Measurements from ENCODE around the gene DONSON.

Gene DONSON

DNA sequence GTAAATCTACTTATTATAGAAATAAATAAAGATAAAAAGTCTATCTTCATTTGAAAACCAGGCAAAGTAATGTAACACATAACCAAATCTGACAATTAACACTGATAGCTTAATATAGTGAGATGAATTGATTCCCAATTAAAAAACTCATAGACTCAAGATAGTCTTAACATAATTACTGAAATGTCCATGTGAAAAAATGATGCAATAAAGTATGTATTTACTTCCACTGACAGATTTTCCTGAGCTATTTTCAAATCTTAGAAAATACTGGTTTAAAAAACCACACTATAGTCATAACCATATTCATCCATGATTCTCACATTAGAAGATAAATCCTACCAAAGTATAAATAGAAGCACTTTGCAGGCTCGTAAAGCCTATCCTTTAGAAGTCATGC is 9.6 kb upstream of the DONSON start:
- no peaks in the 10 kb centered on the region for H3K27me3 ChIP-seq (ENCODE audit: low read depth, low read length)
- H3K4me1 ChIP-seq (ENCODE audit: low read length): no peaks in the 10 kb centered on the region
- no peak overlapping the region for H3K4me3 ChIP-seq (ENCODE audit: low read length)
- no peak overlapping the region for H3K9ac ChIP-seq (ENCODE audit: low read length)
- no peaks in the 10 kb centered on the region for H4K20me1 ChIP-seq (ENCODE audit: insufficient read depth, low read length)
- no peak overlapping the region for H3K27ac ChIP-seq (ENCODE audit: low read length)
- no peaks in the 10 kb centered on the region for H3K79me2 ChIP-seq (ENCODE audit: low read length)
- TF ChIP-seq EZH2phosphoT487 (IDR thresholded peaks at IDR 0.05; ENCODE audit: low read depth): no peak
- TF ChIP-seq, protein P1, sequence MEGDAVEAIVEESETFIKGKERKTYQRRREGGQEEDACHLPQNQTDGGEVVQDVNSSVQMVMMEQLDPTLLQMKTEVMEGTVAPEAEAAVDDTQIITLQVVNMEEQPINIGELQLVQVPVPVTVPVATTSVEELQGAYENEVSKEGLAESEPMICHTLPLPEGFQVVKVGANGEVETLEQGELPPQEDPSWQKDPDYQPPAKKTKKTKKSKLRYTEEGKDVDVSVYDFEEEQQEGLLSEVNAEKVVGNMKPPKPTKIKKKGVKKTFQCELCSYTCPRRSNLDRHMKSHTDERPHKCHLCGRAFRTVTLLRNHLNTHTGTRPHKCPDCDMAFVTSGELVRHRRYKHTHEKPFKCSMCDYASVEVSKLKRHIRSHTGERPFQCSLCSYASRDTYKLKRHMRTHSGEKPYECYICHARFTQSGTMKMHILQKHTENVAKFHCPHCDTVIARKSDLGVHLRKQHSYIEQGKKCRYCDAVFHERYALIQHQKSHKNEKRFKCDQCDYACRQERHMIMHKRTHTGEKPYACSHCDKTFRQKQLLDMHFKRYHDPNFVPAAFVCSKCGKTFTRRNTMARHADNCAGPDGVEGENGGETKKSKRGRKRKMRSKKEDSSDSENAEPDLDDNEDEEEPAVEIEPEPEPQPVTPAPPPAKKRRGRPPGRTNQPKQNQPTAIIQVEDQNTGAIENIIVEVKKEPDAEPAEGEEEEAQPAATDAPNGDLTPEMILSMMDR (IDR thresholded peaks at IDR 0.05; ENCODE audit: low read depth, low read length): no peak
- H3K9me3 ChIP-seq (ENCODE audit: insufficient read depth, low read length): no peaks in the 10 kb centered on the region
- H2AFZ ChIP-seq (ENCODE audit: low read depth, low read length): no peak overlapping the region
- peaks cover 7% of the 10 kb centered on the region for H3K36me3 ChIP-seq (replicated peaks; ENCODE audit: low read depth, low read length)
- no peak overlapping the region for H3K4me2 ChIP-seq (ENCODE audit: low read length)

DNA sequence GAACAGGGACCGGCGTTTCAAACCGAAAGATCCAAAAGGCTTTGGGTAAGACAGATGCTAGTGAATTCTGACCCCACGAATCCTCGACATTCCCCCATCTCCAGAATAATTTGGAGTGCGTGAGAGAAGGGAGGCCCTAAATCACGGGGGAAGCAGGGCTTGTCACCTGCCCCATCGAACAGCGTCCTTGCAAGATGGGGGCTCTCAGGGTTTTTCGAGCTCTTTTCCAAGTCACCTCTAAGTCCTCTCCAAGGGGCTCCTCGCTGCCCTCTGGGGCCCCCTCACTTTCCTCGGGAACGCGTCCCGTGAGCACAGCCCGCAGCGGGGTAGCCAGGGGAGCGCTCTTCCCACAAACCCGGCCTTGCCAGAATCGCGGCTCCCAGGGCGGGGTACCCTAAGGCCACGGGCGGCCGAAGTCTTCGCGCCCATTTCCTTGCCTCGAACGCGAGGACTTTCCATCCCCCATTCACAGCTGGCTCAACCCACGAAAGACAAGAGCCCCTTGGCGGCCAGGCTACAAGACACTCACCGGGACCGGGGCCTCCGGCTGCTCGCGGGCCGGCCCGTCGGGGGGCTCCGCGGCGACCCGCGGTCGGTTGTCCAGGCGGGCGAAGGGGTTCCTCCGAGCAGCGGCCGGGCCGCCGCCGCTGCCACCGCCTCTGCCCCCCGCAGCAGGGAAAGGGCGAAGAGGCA is 546 bp downstream of the DONSON start:
- peaks cover 13% of the 10 kb centered on the region for H3K4me1 ChIP-seq (ENCODE audit: low read length)

DNA sequence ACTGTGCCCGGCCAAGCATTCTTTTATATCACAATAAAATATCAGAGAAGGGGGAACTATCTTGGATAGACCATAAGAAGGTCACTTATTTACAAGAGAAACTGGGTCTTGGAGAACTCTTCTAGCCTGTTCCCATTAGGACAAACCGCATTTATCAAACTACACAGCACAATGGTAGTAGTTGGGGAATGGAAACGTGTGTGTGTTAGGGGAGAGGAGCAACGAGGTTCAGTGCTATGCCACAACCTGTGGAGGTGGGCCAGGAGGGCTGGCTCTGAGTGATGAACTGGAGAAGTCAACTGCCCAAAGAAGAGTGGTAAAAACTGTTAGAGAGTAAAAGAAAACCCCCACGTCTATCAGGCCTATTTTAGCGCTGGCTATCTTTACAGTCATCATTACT is 1.6 kb downstream of the DONSON start:
- no peaks in the 10 kb centered on the region for H4K20me1 ChIP-seq (ENCODE audit: insufficient read depth, low read length)
- peak overlapping the region; percentile 98; the same call in 1 of the 2 replicates for H3K4me3 ChIP-seq (ENCODE audit: low read length)
- peaks cover 13% of the 10 kb centered on the region for H3K36me3 ChIP-seq (replicated peaks; ENCODE audit: low read depth, low read length)
- peaks cover 20% of the 10 kb centered on the region for H3K79me2 ChIP-seq (ENCODE audit: low read length)
- H2AFZ ChIP-seq (ENCODE audit: low read depth, low read length): no peak overlapping the region
- H3K4me1 ChIP-seq (ENCODE audit: low read length): peaks cover 13% of the 10 kb centered on the region
- no peaks in the 10 kb centered on the region for H3K9me3 ChIP-seq (ENCODE audit: insufficient read depth, low read length)
- H3K4me2 ChIP-seq (ENCODE audit: low read length): peak overlapping the region; percentile 99
- no peak overlapping the region for H3K9ac ChIP-seq (ENCODE audit: low read length)
- TF ChIP-seq, protein P1 (IDR thresholded peaks at IDR 0.05; ENCODE audit: low read depth, low read length): no peak
- no peak for TF ChIP-seq EZH2phosphoT487 (IDR thresholded peaks at IDR 0.05; ENCODE audit: low read depth)
- H3K27me3 ChIP-seq (ENCODE audit: low read depth, low read length): no peaks in the 10 kb centered on the region
- no peak overlapping the region for H3K27ac ChIP-seq (ENCODE audit: low read length)

More for the DNA sequence above, 546 bp downstream of the DONSON start:
- Histone ChIP-seq H3K4me3 (ENCODE audit: low read length) (peak overlapping the region; percentile 98), H3K9ac (ENCODE audit: low read length) (peak overlapping the region; percentile 94), H3K27me3 (ENCODE audit: low read depth, low read length) (no peaks in the 10 kb centered on the region), H3K27ac (ENCODE audit: low read length) (peak overlapping the region; percentile 39), H3K4me2 (ENCODE audit: low read length) (peak overlapping the region; percentile 99), H3K36me3 (replicated peaks; ENCODE audit: low read depth, low read length) (peaks cover 13% of the 10 kb centered on the region), H3K9me3 (ENCODE audit: insufficient read depth, low read length) (no peaks in the 10 kb centered on the region), H4K20me1 (ENCODE audit: insufficient read depth, low read length) (no peaks in the 10 kb centered on the region), H3K79me2 (ENCODE audit: low read length) (peaks cover 20% of the 10 kb centered on the region), H2AFZ (ENCODE audit: low read depth, low read length) (peak overlapping the region; percentile 69; the same call in 1 of the 2 replicates)
- TF ChIP-seq, protein P1 (IDR thresholded peaks at IDR 0.05; ENCODE audit: low read depth, low read length): no peak
- TF ChIP-seq EZH2phosphoT487 (IDR thresholded peaks at IDR 0.05; ENCODE audit: low read depth): no peak

DNA sequence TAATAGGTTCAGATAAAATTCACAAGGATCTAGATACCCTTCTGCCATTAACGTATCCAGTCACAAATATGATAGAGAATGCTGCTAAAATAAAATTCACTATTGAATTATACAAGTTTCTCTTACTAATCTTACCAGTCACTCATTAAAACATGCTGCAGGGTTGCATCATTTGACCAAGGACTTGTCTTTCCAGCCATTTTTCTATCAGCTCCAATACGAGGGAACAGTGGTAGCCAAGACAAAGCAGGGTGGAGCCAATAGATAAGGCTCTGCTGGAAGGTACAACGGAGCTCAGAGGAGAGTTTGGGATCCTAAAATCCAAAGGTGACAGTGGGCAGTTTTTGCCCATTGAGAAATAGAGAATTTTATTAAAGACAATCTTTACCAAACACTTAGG is 4.0 kb downstream of the DONSON start:
- Histone ChIP-seq H3K27ac (ENCODE audit: low read length) (no peak overlapping the region), H3K27me3 (ENCODE audit: low read depth, low read length) (no peaks in the 10 kb centered on the region), H3K4me3 (ENCODE audit: low read length) (no peak overlapping the region), H4K20me1 (ENCODE audit: insufficient read depth, low read length) (no peaks in the 10 kb centered on the region), H3K4me2 (ENCODE audit: low read length) (no peak overlapping the region), H3K79me2 (ENCODE audit: low read length) (peaks cover 20% of the 10 kb centered on the region), H3K9me3 (ENCODE audit: insufficient read depth, low read length) (no peaks in the 10 kb centered on the region), H3K36me3 (replicated peaks; ENCODE audit: low read depth, low read length) (peaks cover 13% of the 10 kb centered on the region), H3K4me1 (ENCODE audit: low read length) (peaks cover 12% of the 10 kb centered on the region), H2AFZ (ENCODE audit: low read depth, low read length) (no peak overlapping the region), H3K9ac (ENCODE audit: low read length) (no peak overlapping the region)
- no peak for TF ChIP-seq EZH2phosphoT487 (IDR thresholded peaks at IDR 0.05; ENCODE audit: low read depth)
- TF ChIP-seq, protein P1 (IDR thresholded peaks at IDR 0.05; ENCODE audit: low read depth, low read length): no peak

Data from OCI-LY3 (cell line).